T-cell (primary cell): Measurements from ENCODE around the gene NPIPB6. TPM values are rescaled to one million over a fixed set of nuclear protein-coding genes. Genes with fewer than 3 reads are reported as not detected.
A peak's percentile ranks its signal among the peaks of the same experiment; 100 is the strongest.
"Not testable (repeated sequence)": the region's sequence is repeated elsewhere in the genome, so short reads cannot be mapped to it uniquely, and the experiment has no call there.

ENCODE experiments used
- ATAC-seq, 4 experiments: fragments of 200-7000 bp in 3 of 4; fragments of 150-1000 bp in 1 of 4; cut with Tn5 transposase; replicated peaks in 1 of 4; 1 replicate in 3 of 4; 2 replicates in 1 of 4; pipeline ENCODE4 v1.10.0; 2021; ENCODE audit warnings: moderate library complexity in 3 of 4, mild to moderate bottlenecking in 2 of 4, moderate number of reproducible peaks in 1 of 4
- CTCF ChIA-PET, 2 donors: fragments of 300-600 bp; sonication (Branson Sonifier 250); formaldehyde crosslinking; loops; one replicate each; lab custom pipeline; 2022; ENCODE audit warnings: antibody characterized with exemption in 2 of 2; lab: Charles Lee
- POLR2A ChIA-PET, 2 donors: fragments of 300-600 bp; sonication (Branson Sonifier 250); formaldehyde crosslinking; loops; one replicate each; lab custom pipeline; 2022; ENCODE audit warnings: antibody characterized with exemption in 2 of 2; lab: Charles Lee
- DNase-seq, 35 experiments: peaks; one replicate each; pipeline versions ENCODE4 v3.0.0 to v3.0.0-alpha.2; 2013 to 2023
- H3K27ac ChIP-seq: one replicate; pipeline ENCODE4 v1.5.1; 2013; ENCODE audit warnings: low read length
- H3K27me3 ChIP-seq, 2 experiments: replicated peaks in 1 of 2; 1 replicate in 1 of 2; 2 replicates in 1 of 2; pipeline versions ENCODE4 v1.6.1 to v1.7.0; 2013; ENCODE audit warnings: low read length in 1 of 2, mixed read lengths in 1 of 2; ENCODE audit not compliant: control insufficient read depth in 2 of 2, insufficient read depth in 2 of 2; ENCODE audit errors: extremely low read depth in 1 of 2
- H3K36me3 ChIP-seq, 2 donors: 1 replicate in 1 of 2; 2 replicates in 1 of 2; pipeline versions ENCODE4 v1.6.1 to v1.7.0; 2013; ENCODE audit warnings: low read length in 1 of 2; ENCODE audit not compliant: control insufficient read depth in 2 of 2, insufficient read depth in 1 of 2; ENCODE audit errors: extremely low read depth in 1 of 2
- H3K4me1 ChIP-seq, 2 experiments: 1 replicate in 1 of 2; 2 replicates in 1 of 2; pipeline versions ENCODE4 v1.6.1 to v1.7.0; 2013; ENCODE audit warnings: low read length in 2 of 2, mixed read lengths in 1 of 2; ENCODE audit not compliant: insufficient read depth in 2 of 2, control insufficient read depth in 1 of 2; ENCODE audit errors: extremely low read depth in 1 of 2
- H3K4me3 ChIP-seq, 2 donors: 1 replicate in 1 of 2; 2 replicates in 1 of 2; pipeline versions ENCODE4 v1.5.1 to v1.7.0; 2013; ENCODE audit warnings: mild to moderate bottlenecking in 2 of 2, low read length in 1 of 2, moderate library complexity in 1 of 2; ENCODE audit not compliant: control insufficient read depth in 1 of 2; ENCODE audit errors: extremely low read depth in 1 of 2
- H3K9me3 ChIP-seq: 2 replicates; pipeline ENCODE4 v1.7.0; 2013
- H3K27ac Mint-ChIP-seq, 2 donors: one replicate each; pipeline ENCODE4 v1.8.0; 2020 to 2021; ENCODE audit warnings: mild to moderate bottlenecking in 2 of 2, mixed read lengths in 2 of 2
- H3K27me3 Mint-ChIP-seq, 2 donors: one replicate each; pipeline ENCODE4 v1.8.0; 2021 to 2022; ENCODE audit warnings: mixed read lengths in 2 of 2
- H3K36me3 Mint-ChIP-seq: one replicate; pipeline ENCODE4 v1.8.0; 2021; ENCODE audit warnings: mixed read lengths
- H3K4me1 Mint-ChIP-seq, 3 donors: one replicate each; pipeline ENCODE4 v1.8.0; 2020 to 2022; ENCODE audit warnings: mixed read lengths in 3 of 3, mild to moderate bottlenecking in 1 of 3
- H3K4me3 Mint-ChIP-seq, 3 donors: one replicate each; pipeline ENCODE4 v1.8.0; 2020 to 2022; ENCODE audit warnings: mild to moderate bottlenecking in 3 of 3, mixed read lengths in 3 of 3, moderate library complexity in 3 of 3
- H3K9me3 Mint-ChIP-seq, 3 donors: one replicate each; pipeline ENCODE4 v1.8.0; 2020 to 2022; ENCODE audit warnings: mixed read lengths in 3 of 3
- WGBS: methylation state at CpG from one replicate; pipeline ENCODE4 v1.1.5; 2013; ENCODE audit warnings: missing lambda C conversion rate; ENCODE audit not compliant: insufficient coverage; 5-methylcytosine and 5-hydroxymethylcytosine counted together
- total RNA-seq, 35 experiments: library from RNA in 6 of 35; stranded (reverse) in 6 of 35; fragments of 120-200 nt in 1 of 35; gene quantifications; one replicate each; pipeline versions ENCODE4 v1.2.1 to v1.2.4 and lab custom pipeline; 2013 to 2026

NPIPB6 gene
- 1 to 10 TPM in 3 of 5 donors, under 1 TPM in 2; 0.70 to 4.6 (median 3.2) TPM for total RNA-seq
- 1.8 TPM for total RNA-seq (2013)
- total RNA-seq (lab: John Stamatoyannopoulos, UW): 0 to 0.75 (median 0.23) reads per million in 29 experiments

GRCh38 chr16:28363408-28363807 lies at the start of gene NPIPB6:
TSS of gene NPIPB6 (minus strand) at chr16:28363508. CDS start at chr16:28362822, 686 bp downstream.
- H3K27ac ChIP-seq, H3K9me3 Mint-ChIP-seq, H3K4me3 Mint-ChIP-seq, DNase-seq, H3K27me3 ChIP-seq, H3K27me3 Mint-ChIP-seq, H3K4me1 Mint-ChIP-seq, H3K4me3 ChIP-seq, H3K9me3 ChIP-seq, H3K4me1 ChIP-seq, ATAC-seq, H3K36me3 Mint-ChIP-seq, CTCF ChIA-PET, H3K36me3 ChIP-seq, POLR2A ChIA-PET, H3K27ac Mint-ChIP-seq: not testable (repeated sequence)
- no CpG with 5 or more reads among the region's 5 CpGs for WGBS

- WGBS: no CpG with 5 or more reads among the region's 66 CpGs
- H3K27ac Mint-ChIP-seq, H3K9me3 Mint-ChIP-seq, CTCF ChIA-PET, H3K27me3 Mint-ChIP-seq, H3K36me3 Mint-ChIP-seq, H3K27me3 ChIP-seq, DNase-seq, H3K4me1 ChIP-seq, POLR2A ChIA-PET, H3K36me3 ChIP-seq, H3K4me1 Mint-ChIP-seq, H3K27ac ChIP-seq, H3K9me3 ChIP-seq: not testable (repeated sequence)
- H3K4me3 ChIP-seq: peak within 1 kb of the TSS in 1 of 2 donors; percentile 15
- peak; percentile 100 for ATAC-seq
- H3K4me3 Mint-ChIP-seq: peak within 1 kb of the TSS in 2 of 3 donors; percentile 57 to 70
Observed at GRCh38 chr16:28403220-28404072, 40.1 kb upstream of the NPIPB6 start, which contains the start of gene EIF3CL. TSS of gene EIF3CL (minus strand) at chr16:28403841. CDS start at chr16:28403618, 223 bp downstream.

- H3K4me3 ChIP-seq: not testable (repeated sequence)
Observed at GRCh38 chr16:28392054-28392453, 28.7 kb upstream of the NPIPB6 start.

GRCh38 chr16:28382177-28382867 lies 19.0 kb upstream of the NPIPB6 start:
- CTCF ChIA-PET, H3K27me3 Mint-ChIP-seq, H3K4me1 ChIP-seq, H3K27me3 ChIP-seq, H3K27ac Mint-ChIP-seq, ATAC-seq, H3K9me3 Mint-ChIP-seq, H3K4me3 Mint-ChIP-seq, H3K9me3 ChIP-seq, DNase-seq, H3K36me3 Mint-ChIP-seq, POLR2A ChIA-PET, H3K36me3 ChIP-seq, H3K4me3 ChIP-seq, H3K27ac ChIP-seq, H3K4me1 Mint-ChIP-seq: not testable (repeated sequence)
- no CpG with 5 or more reads among the region's 10 CpGs for WGBS

More at GRCh38 chr16:28392054-28392453, 28.7 kb upstream of the NPIPB6 start:
- CTCF ChIA-PET, H3K36me3 ChIP-seq, H3K27ac ChIP-seq, H3K4me1 Mint-ChIP-seq, H3K36me3 Mint-ChIP-seq, POLR2A ChIA-PET, H3K27me3 Mint-ChIP-seq, H3K27ac Mint-ChIP-seq, H3K9me3 Mint-ChIP-seq, H3K9me3 ChIP-seq, H3K4me3 Mint-ChIP-seq, DNase-seq, H3K27me3 ChIP-seq, ATAC-seq, H3K4me1 ChIP-seq: not testable (repeated sequence)
- WGBS: no CpG with 5 or more reads among the region's 5 CpGs

GRCh38 chr16:28377822-28378221 lies 14.5 kb upstream of the NPIPB6 start:
- H3K4me3 Mint-ChIP-seq, ATAC-seq, H3K4me3 ChIP-seq, H3K4me1 ChIP-seq, H3K9me3 Mint-ChIP-seq, CTCF ChIA-PET, H3K4me1 Mint-ChIP-seq, POLR2A ChIA-PET, H3K27me3 Mint-ChIP-seq, H3K27ac ChIP-seq, H3K36me3 ChIP-seq, H3K9me3 ChIP-seq, H3K27me3 ChIP-seq, H3K27ac Mint-ChIP-seq, H3K36me3 Mint-ChIP-seq: not testable (repeated sequence)
- peak in 1 of 35 experiments; percentile 1 for DNase-seq
- WGBS: no CpG with 5 or more reads among the region's 10 CpGs

GRCh38 chr16:28377108-28377625 lies 13.9 kb upstream of the NPIPB6 start:
- H3K4me3 ChIP-seq, H3K27ac ChIP-seq, H3K9me3 Mint-ChIP-seq, H3K27ac Mint-ChIP-seq, H3K4me1 ChIP-seq, CTCF ChIA-PET, H3K36me3 Mint-ChIP-seq, H3K4me3 Mint-ChIP-seq, H3K4me1 Mint-ChIP-seq, DNase-seq, H3K36me3 ChIP-seq, H3K27me3 ChIP-seq, H3K27me3 Mint-ChIP-seq, ATAC-seq, H3K9me3 ChIP-seq, POLR2A ChIA-PET: not testable (repeated sequence)
- 80% methylated on average over 5 of the region's 38 CpGs for WGBS
